Activated naive CD8-positive, alpha-beta T cell treated with anti-CD3 and anti-CD28 coated beads, Interleukin-2, amount 10 ng/mL, durations not matched to agents 7 days and 5 days (primary cell): ENCODE results near the gene FRYL. TPM values are rescaled to one million over a fixed set of nuclear protein-coding genes. Genes with fewer than 3 reads are reported as not detected.
"Not testable (repeated sequence)": the region's sequence is repeated elsewhere in the genome, so short reads cannot be mapped to it uniquely, and the experiment has no call there.

Experiments
- ATAC-seq: fragments of 150-1000 bp; cut with Tn5 transposase; one replicate; pipeline ENCODE4 v1.10.0; 2021; ENCODE audit warnings: low read depth, moderate library complexity
- POLR2A ChIA-PET: fragments of 350-600 bp; sonication (Branson Sonifier 250); formaldehyde crosslinking; loops from one replicate; lab custom pipeline; 2021; ENCODE audit warnings: antibody characterized with exemption; lab: Charles Lee
- DNase-seq: peaks from one replicate; pipeline ENCODE4 v3.0.0; 2021
- H3K27ac Mint-ChIP-seq: one replicate; pipeline ENCODE4 v1.8.0; 2022; ENCODE audit warnings: mild to moderate bottlenecking, mixed read lengths
- H3K27me3 Mint-ChIP-seq: one replicate; pipeline ENCODE4 v1.8.0; 2022; ENCODE audit warnings: mild to moderate bottlenecking, moderate library complexity, mixed read lengths
- H3K36me3 Mint-ChIP-seq: one replicate; pipeline ENCODE4 v1.8.0; 2021; ENCODE audit warnings: mild to moderate bottlenecking, mixed read lengths
- H3K4me1 Mint-ChIP-seq: one replicate; pipeline ENCODE4 v1.8.0; 2021; ENCODE audit warnings: mixed read lengths
- H3K4me3 Mint-ChIP-seq: one replicate; pipeline ENCODE4 v1.8.0; 2022; ENCODE audit warnings: mild to moderate bottlenecking, moderate library complexity, mixed read lengths
- H3K9me3 Mint-ChIP-seq: one replicate; pipeline ENCODE4 v1.8.0; 2021; ENCODE audit warnings: mixed read lengths
- total RNA-seq, 2 experiments: library from RNA; stranded (reverse); gene quantifications; one replicate each; pipeline ENCODE4 v1.2.3, GENCODE V29; 2021

The FRYL gene
- 100 to 1,000 TPM in 1 of 2 experiments, 10 to 100 TPM in 1; 95.9 to 114 TPM for total RNA-seq

GRCh38 chr4:48779998-48780864 lies at the start of gene FRYL:
Gene FRYL (minus strand): TSS chr4:48780279. CDS start chr4:48634410, 145,869 bp downstream.
- peak within 1 kb of the TSS; percentile 89 for H3K27ac Mint-ChIP-seq
- H3K9me3 Mint-ChIP-seq: no peaks in the 10 kb centered on the region
- peak within 1 kb of the TSS; percentile 98 for H3K4me3 Mint-ChIP-seq
- POLR2A ChIA-PET: interaction anchor here (1.0 to 2.7 kb wide), 8 partner anchors 28 to 647 kb away, joined by 3 to 25 read pairs (median 4); partner anchors contain the start of genes OCIAD1, OCIAD2, SLAIN2 and TXK
- H3K27me3 Mint-ChIP-seq: no peaks in the 10 kb centered on the region
- ATAC-seq (peak; percentile 96), DNase-seq (peak; percentile 91)
- peaks cover 7% of the 10 kb centered on the region for H3K36me3 Mint-ChIP-seq
- peaks cover 30% of the 10 kb centered on the region for H3K4me1 Mint-ChIP-seq

GRCh38 chr4:48827622-48828021 lies 47.5 kb upstream of the FRYL start:
- H3K4me3 Mint-ChIP-seq: no peak overlapping the region
- no peak overlapping the region for H3K27ac Mint-ChIP-seq
- POLR2A ChIA-PET: no interaction called here
- ATAC-seq (no peak), DNase-seq (no peak)
- H3K9me3 Mint-ChIP-seq: no peaks in the 10 kb centered on the region
- peaks cover 8% of the 10 kb centered on the region for H3K4me1 Mint-ChIP-seq
- H3K27me3 Mint-ChIP-seq: no peaks in the 10 kb centered on the region
- H3K36me3 Mint-ChIP-seq: peaks cover 2% of the 10 kb centered on the region

- H3K27me3 Mint-ChIP-seq: peaks cover 12% of the 10 kb centered on the region
- DNase-seq, H3K4me3 Mint-ChIP-seq, H3K36me3 Mint-ChIP-seq, ATAC-seq, POLR2A ChIA-PET, H3K9me3 Mint-ChIP-seq, H3K4me1 Mint-ChIP-seq, H3K27ac Mint-ChIP-seq: not testable (repeated sequence)
Measured at GRCh38 chr4:48821431-48821830, 41.4 kb upstream of the FRYL start.

- no peak overlapping the region for H3K27ac Mint-ChIP-seq
- H3K36me3 Mint-ChIP-seq: no peaks in the 10 kb centered on the region
- ATAC-seq: no peak
- POLR2A ChIA-PET: no interaction called here
- no peak for DNase-seq
- peaks cover 9% of the 10 kb centered on the region for H3K4me1 Mint-ChIP-seq
- H3K27me3 Mint-ChIP-seq: peaks cover 12% of the 10 kb centered on the region
- H3K4me3 Mint-ChIP-seq: no peak overlapping the region
- no peaks in the 10 kb centered on the region for H3K9me3 Mint-ChIP-seq
Measured at GRCh38 chr4:48816971-48817370, 36.9 kb upstream of the FRYL start.

GRCh38 chr4:48816297-48816696 lies 36.2 kb upstream of the FRYL start:
- H3K36me3 Mint-ChIP-seq, H3K27ac Mint-ChIP-seq, ATAC-seq, H3K27me3 Mint-ChIP-seq, H3K9me3 Mint-ChIP-seq, DNase-seq: not testable (repeated sequence)
- POLR2A ChIA-PET: interaction anchor here (1.3 kb wide), 1 partner anchor 14 kb away, joined by 4 read pairs; no protein-coding TSS in a partner anchor
- Mint-ChIP-seq H3K4me1 (peaks cover 13% of the 10 kb centered on the region), H3K4me3 (peak overlapping the region; percentile 38)

GRCh38 chr4:48815483-48815882 lies 35.4 kb upstream of the FRYL start:
- Mint-ChIP-seq H3K4me1 (peaks cover 14% of the 10 kb centered on the region), H3K9me3 (no peaks in the 10 kb centered on the region), H3K27me3 (peaks cover 7% of the 10 kb centered on the region), H3K27ac (peak overlapping the region; percentile 17), H3K36me3 (no peaks in the 10 kb centered on the region), H3K4me3 (peak overlapping the region; percentile 38)
- peak; percentile 73 for ATAC-seq
- no peak for DNase-seq
- POLR2A ChIA-PET: interaction anchor here (1.0 to 1.3 kb wide), 2 partner anchors 15 to 35 kb away, joined by 3 to 4 read pairs; partner anchors contain the start of gene FRYL

GRCh38 chr4:48813964-48814363 lies 33.9 kb upstream of the FRYL start:
- no peak for ATAC-seq
- POLR2A ChIA-PET: interaction anchor here (0.7 kb wide), 2 partner anchors 17 to 148 kb away, joined by 3 to 5 read pairs; no protein-coding TSS in a partner anchor
- Mint-ChIP-seq H3K4me3 (no peak overlapping the region), H3K27ac (no peak overlapping the region), H3K36me3 (no peaks in the 10 kb centered on the region), H3K4me1 (peaks cover 14% of the 10 kb centered on the region), H3K27me3 (peaks cover 5% of the 10 kb centered on the region), H3K9me3 (no peaks in the 10 kb centered on the region)
- DNase-seq: no peak

GRCh38 chr4:48812866-48813265 lies 32.8 kb upstream of the FRYL start:
- H3K4me1 Mint-ChIP-seq: peaks cover 21% of the 10 kb centered on the region
- H3K9me3 Mint-ChIP-seq: no peaks in the 10 kb centered on the region
- DNase-seq: no peak
- no peaks in the 10 kb centered on the region for H3K27me3 Mint-ChIP-seq
- POLR2A ChIA-PET: no interaction called here
- H3K4me3 Mint-ChIP-seq: no peak overlapping the region
- no peak for ATAC-seq
- no peaks in the 10 kb centered on the region for H3K36me3 Mint-ChIP-seq
- no peak overlapping the region for H3K27ac Mint-ChIP-seq

GRCh38 chr4:48804584-48805301 lies 24.7 kb upstream of the FRYL start:
- ATAC-seq: no peak
- Mint-ChIP-seq H3K36me3 (no peaks in the 10 kb centered on the region), H3K27me3 (peaks cover 5% of the 10 kb centered on the region), H3K4me1 (peaks cover 6% of the 10 kb centered on the region), H3K27ac (no peak overlapping the region), H3K9me3 (no peaks in the 10 kb centered on the region), H3K4me3 (no peak overlapping the region)
- POLR2A ChIA-PET: interaction anchor here (0.7 kb wide), 1 partner anchor 55 kb away, joined by 3 read pairs; no protein-coding TSS in a partner anchor
- DNase-seq: no peak

GRCh38 chr4:48801016-48801715 lies 21.1 kb upstream of the FRYL start:
- no peaks in the 10 kb centered on the region for H3K9me3 Mint-ChIP-seq
- H3K36me3 Mint-ChIP-seq: peaks cover 2% of the 10 kb centered on the region
- H3K27ac Mint-ChIP-seq: no peak overlapping the region
- DNase-seq (no peak), ATAC-seq (no peak)
- H3K27me3 Mint-ChIP-seq: peaks cover 13% of the 10 kb centered on the region
- no peaks in the 10 kb centered on the region for H3K4me1 Mint-ChIP-seq
- H3K4me3 Mint-ChIP-seq: no peak overlapping the region
- POLR2A ChIA-PET: no interaction called here

GRCh38 chr4:48800155-48800554 lies 20.1 kb upstream of the FRYL start:
- POLR2A ChIA-PET: interaction anchor here (0.7 kb wide), 1 partner anchor 670 kb away, joined by 4 read pairs; no protein-coding TSS in a partner anchor
- not testable (repeated sequence) for H3K4me1 Mint-ChIP-seq, H3K36me3 Mint-ChIP-seq, H3K27ac Mint-ChIP-seq, ATAC-seq, H3K4me3 Mint-ChIP-seq, H3K9me3 Mint-ChIP-seq, DNase-seq
- peaks cover 13% of the 10 kb centered on the region for H3K27me3 Mint-ChIP-seq

- ATAC-seq (no peak), DNase-seq (no peak)
- POLR2A ChIA-PET: no interaction called here
- H3K36me3 Mint-ChIP-seq: peaks cover 2% of the 10 kb centered on the region
- no peak overlapping the region for H3K27ac Mint-ChIP-seq
- H3K9me3 Mint-ChIP-seq: no peaks in the 10 kb centered on the region
- H3K4me3 Mint-ChIP-seq: no peak overlapping the region
- no peaks in the 10 kb centered on the region for H3K4me1 Mint-ChIP-seq
- peaks cover 13% of the 10 kb centered on the region for H3K27me3 Mint-ChIP-seq
Measured at GRCh38 chr4:48799157-48799556, 19.1 kb upstream of the FRYL start.

GRCh38 chr4:48798117-48798516 lies 18.0 kb upstream of the FRYL start:
- H3K27ac Mint-ChIP-seq: no peak overlapping the region
- DNase-seq (no peak), ATAC-seq (no peak)
- H3K9me3 Mint-ChIP-seq: no peaks in the 10 kb centered on the region
- POLR2A ChIA-PET: no interaction called here
- H3K27me3 Mint-ChIP-seq: peaks cover 13% of the 10 kb centered on the region
- H3K36me3 Mint-ChIP-seq: peaks cover 2% of the 10 kb centered on the region
- no peak overlapping the region for H3K4me3 Mint-ChIP-seq
- no peaks in the 10 kb centered on the region for H3K4me1 Mint-ChIP-seq
